Liver (tissue), 9 donors: ENCODE results near the gene PRKCH. TPM values are rescaled to one million over a fixed set of nuclear protein-coding genes. Genes with fewer than 3 reads are reported as not detected.

Experiments
- DNase-seq: peaks from one replicate; pipeline ENCODE4 v3.0.0-alpha.2; 2017; ENCODE audit warnings: low spot score
- H3K27ac ChIP-seq, 2 donors: one replicate each; pipeline ENCODE4 v1.7.0; 2013; ENCODE audit warnings: inconsistent platforms in 2 of 2, low read length in 2 of 2, control low read depth in 1 of 2, low read depth in 1 of 2, mild to moderate bottlenecking in 1 of 2
- H3K27me3 ChIP-seq, 4 donors: one replicate each; pipeline versions ENCODE4 v1.6.1 to v1.7.0; 2013; ENCODE audit warnings: low read length in 3 of 4, inconsistent platforms in 1 of 4, mild to moderate bottlenecking in 1 of 4, moderate library complexity in 1 of 4; ENCODE audit not compliant: control insufficient read depth in 4 of 4, insufficient read depth in 4 of 4
- H3K36me3 ChIP-seq, 4 donors: one replicate each; pipeline versions ENCODE4 v1.6.1 to v1.7.0; 2013; ENCODE audit warnings: low read length in 3 of 4, mild to moderate bottlenecking in 3 of 4, low read depth in 1 of 4, moderate library complexity in 1 of 4; ENCODE audit not compliant: control insufficient read depth in 4 of 4, insufficient read depth in 3 of 4
- H3K4me1 ChIP-seq, 4 donors: one replicate each; pipeline versions ENCODE4 v1.6.1 to v1.7.0; 2013; ENCODE audit warnings: low read length in 3 of 4, mild to moderate bottlenecking in 3 of 4, moderate library complexity in 1 of 4; ENCODE audit not compliant: control insufficient read depth in 4 of 4, insufficient read depth in 4 of 4
- H3K4me3 ChIP-seq, 3 donors: one replicate each; pipeline versions ENCODE4 v1.6.1 to v1.7.0; 2013; ENCODE audit warnings: low read length in 3 of 3, control low read depth in 1 of 3, low read depth in 1 of 3, mild to moderate bottlenecking in 1 of 3
- H3K9ac ChIP-seq, 2 donors: one replicate each; pipeline ENCODE4 v1.7.0; 2013; ENCODE audit warnings: low read length in 2 of 2, mild to moderate bottlenecking in 2 of 2, moderate library complexity in 2 of 2, control low read depth in 1 of 2, low read depth in 1 of 2
- H3K9me3 ChIP-seq, 4 donors: one replicate each; pipeline versions ENCODE4 v1.6.1 to v1.7.0; 2013; ENCODE audit warnings: low read length in 3 of 4; ENCODE audit not compliant: control insufficient read depth in 4 of 4
- EGR1 ChIP-seq, 2 donors: IDR thresholded peaks; 2 replicates each; pipeline ENCODE4 v1.6.1; 2016 to 2018; ENCODE audit warnings: antibody characterized with exemption in 2 of 2, low read depth in 2 of 2
- FOXA1 ChIP-seq: IDR thresholded peaks from 2 replicates; pipeline ENCODE4 v1.6.1; 2016; ENCODE audit warnings: antibody characterized with exemption
- FOXA2 ChIP-seq: IDR thresholded peaks from 2 replicates; pipeline ENCODE4 v1.6.1; 2016; ENCODE audit warnings: antibody characterized with exemption
- GABPA ChIP-seq, 2 donors: IDR thresholded peaks in 1 of 2; conservative IDR thresholded peaks in 1 of 2; 2 replicates each; pipeline ENCODE4 v1.6.1; 2016; ENCODE audit warnings: antibody characterized with exemption in 2 of 2, mild to moderate bottlenecking in 1 of 2, moderate library complexity in 1 of 2
- HNF4A ChIP-seq, 2 donors: conservative IDR thresholded peaks; 2 replicates each; pipeline ENCODE4 v1.6.1; 2016; ENCODE audit warnings: antibody characterized with exemption in 2 of 2, mild to moderate bottlenecking in 2 of 2
- JUND ChIP-seq, 2 donors: IDR thresholded peaks; 2 replicates each; pipeline ENCODE4 v1.6.1; 2016; ENCODE audit warnings: antibody characterized with exemption in 2 of 2
- MAX ChIP-seq: IDR thresholded peaks from 2 replicates; pipeline ENCODE4 v1.6.1; 2016; ENCODE audit warnings: antibody characterized with exemption
- NR2F2 ChIP-seq: IDR thresholded peaks from 2 replicates; pipeline ENCODE4 v1.6.1; 2016; ENCODE audit warnings: antibody characterized with exemption
- RAD21 ChIP-seq, 2 donors: IDR thresholded peaks; 2 replicates each; pipeline ENCODE4 v1.6.1; 2016; ENCODE audit warnings: antibody characterized with exemption in 2 of 2, mild to moderate bottlenecking in 2 of 2
- REST ChIP-seq: IDR thresholded peaks from 2 replicates; pipeline ENCODE4 v1.6.1; 2016; ENCODE audit warnings: antibody characterized with exemption, mild to moderate bottlenecking
- RXRA ChIP-seq, 2 donors: IDR thresholded peaks; 2 replicates each; pipeline ENCODE4 v1.6.1; 2017 to 2018; ENCODE audit warnings: antibody characterized with exemption in 2 of 2, mild to moderate bottlenecking in 1 of 2
- SP1 ChIP-seq: IDR thresholded peaks from 2 replicates; pipeline ENCODE4 v1.6.1; 2018; ENCODE audit warnings: antibody characterized with exemption, mild to moderate bottlenecking
- TAF1 ChIP-seq: conservative IDR thresholded peaks from 2 replicates; pipeline ENCODE4 v1.6.1; 2016; ENCODE audit warnings: antibody characterized with exemption, mild to moderate bottlenecking
- YY1 ChIP-seq: IDR thresholded peaks from 2 replicates; pipeline ENCODE4 v1.6.1; 2016; ENCODE audit warnings: antibody characterized with exemption, mild to moderate bottlenecking
- WGBS: extraction: QIAGEN DNeasy Blood & Tissue Kit; methylation state at CpG from one replicate; pipeline ENCODE4 v1.1.7; 2013; 5-methylcytosine and 5-hydroxymethylcytosine counted together
- polyA plus RNA-seq, 2 donors: library from polyadenylated mRNA; stranded (reverse) in 1 of 2; unstranded in 1 of 2; fragments of 200-250 nt in 1 of 2; fragments of >200 nt in 1 of 2; fragmentation: Nextera tagmentation in 1 of 2; extraction: Ambion mirVana in 1 of 2; gene quantifications; one replicate each; pipeline versions ENCODE4 v1.2.1 to v1.2.3, GENCODE V29; 2013 to 2015
- total RNA-seq, 2 donors: library from RNA; depleted of rRNA; stranded (reverse); fragments of >200 nt; gene quantifications; one replicate each; pipeline ENCODE4 v1.2.3, GENCODE V29; 2014
- donor health status: healthy.
- donor health status: healthy.
- donor health status: healthy.
- donor health status: healthy.
- donor health status: healthy.

The PRKCH gene
- total and polyA plus RNA-seq, 4 donors = 3.9 to 13.7 (median 7.0) TPM

GRCh38 chr14:61524936-61525292 lies 203.5 kb downstream of the PRKCH start (continued):
- TF ChIP-seq FOXA1 (no peak), EGR1 (IDR thresholded peaks at IDR 0.05; ENCODE audit: low read depth in 2 of 2) (no peak), NR2F2 (no peak), RXRA (IDR thresholded peaks at IDR 0.05) (no peak)

DNA sequence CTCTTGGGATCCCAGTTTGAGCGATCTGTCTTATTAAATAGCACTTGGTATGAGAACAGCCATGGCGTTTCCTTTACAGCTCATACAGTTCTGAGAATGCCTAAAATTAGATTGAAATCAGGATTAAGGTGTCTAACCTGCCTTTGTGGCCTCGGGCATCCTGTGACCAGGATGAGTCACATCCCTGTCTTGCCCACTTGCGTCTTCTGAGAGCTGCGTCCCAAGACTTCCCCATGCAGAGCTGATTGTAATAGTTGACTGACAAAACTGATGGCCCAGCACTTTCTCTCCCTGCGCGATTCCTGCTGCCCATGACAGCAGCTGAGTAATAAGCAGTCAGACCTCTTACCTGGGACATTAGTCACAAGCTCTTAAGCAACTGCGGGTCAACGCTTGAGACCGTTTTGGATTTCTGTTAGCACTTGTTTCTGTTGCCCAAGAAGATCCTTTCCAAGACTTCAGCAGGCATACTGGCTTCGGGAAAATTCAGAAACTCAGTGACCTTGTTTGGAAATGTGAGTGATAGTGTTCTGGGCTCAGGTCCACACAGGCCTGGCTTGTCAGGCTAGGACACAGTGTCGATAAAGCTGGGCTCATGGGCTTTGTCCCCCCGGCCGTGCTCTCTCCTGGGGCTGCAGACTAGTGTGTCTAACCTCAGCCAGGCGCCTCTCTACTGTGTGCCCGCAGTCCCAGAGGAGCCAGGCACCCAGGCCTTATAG lies 204.1 kb downstream of the PRKCH start:
- H3K9ac ChIP-seq = peak overlapping the region in 1 of 2 donors; percentile 5
- peak overlapping the region; percentile 53 to 82 for H3K27ac ChIP-seq
- DNase-seq = no peak
- TF ChIP-seq SP1 (peak; percentile 26), RAD21 (IDR thresholded peaks at IDR 0.05) (peak in 1 of 2 donors; percentile 26), REST (peak; percentile 33), JUND (IDR thresholded peaks at IDR 0.05) (peak in 1 of 2 donors; percentile 33), HNF4A (conservative IDR thresholded peaks at IDR 0.05) (peak in 1 of 2 donors; percentile 30), FOXA2 (no peak), RXRA (IDR thresholded peaks at IDR 0.05) (peak; percentile 58 to 64), FOXA1 (no peak)
- no peaks in the 10 kb centered on the region for H3K36me3 ChIP-seq
- 54% methylated on average over 16 of the region's 16 CpGs for WGBS
- no peaks in the 10 kb centered on the region for H3K27me3 ChIP-seq
- no peaks in the 10 kb centered on the region for H3K9me3 ChIP-seq
- H3K4me1 ChIP-seq = peaks cover 14 to 37% (median 25%) of the 10 kb centered on the region in 4 donors
- H3K4me3 ChIP-seq = no peak overlapping the region

DNA sequence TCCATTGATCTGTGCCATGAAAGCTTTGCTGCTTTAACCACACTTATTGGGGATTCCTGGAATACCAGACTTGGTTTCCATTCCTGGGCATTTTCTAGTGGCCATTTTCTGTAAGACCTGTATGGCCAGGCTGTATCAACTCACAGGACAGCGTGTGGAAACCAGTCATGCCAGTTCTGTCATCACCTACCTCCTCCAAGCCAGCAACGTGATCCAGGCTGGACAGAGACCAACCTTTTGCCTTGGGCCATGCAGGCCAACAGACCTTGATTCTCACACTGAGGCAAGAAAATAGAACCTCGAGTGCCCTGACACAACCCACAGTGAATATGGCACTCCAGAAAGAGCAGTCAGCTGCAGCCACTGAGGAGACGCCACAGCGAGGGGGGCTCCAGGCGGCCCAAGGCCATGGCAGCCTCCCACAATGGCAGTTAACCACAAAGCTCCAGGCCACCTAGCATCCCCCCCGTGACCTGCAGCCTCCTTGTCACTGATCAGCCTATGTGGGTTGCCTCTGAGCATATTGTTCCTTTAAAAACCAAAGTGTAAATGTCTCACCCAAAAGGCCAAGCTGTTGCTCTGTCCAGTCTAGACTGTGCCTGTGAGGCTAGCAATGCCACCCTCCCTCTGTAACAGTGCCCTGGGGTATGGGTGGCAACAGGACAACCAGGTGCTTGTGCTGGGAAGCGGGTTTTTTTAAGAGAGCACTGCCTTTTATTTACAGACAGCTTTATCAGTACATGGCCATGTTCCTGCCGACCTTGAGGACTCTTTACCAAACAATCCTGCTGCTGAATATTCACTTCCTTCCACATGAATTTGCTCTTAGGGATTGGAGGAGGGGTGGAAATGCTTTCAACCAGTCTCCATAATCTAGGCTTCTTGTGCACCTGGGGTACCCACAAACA lies 205.3 kb downstream of the PRKCH start:
- TF ChIP-seq SP1 = peak; percentile 14
- peak in 1 of 2 donors; percentile 8 for TF ChIP-seq JUND (IDR thresholded peaks at IDR 0.05)
- no peak for TF ChIP-seq FOXA1
- peak in 1 of 2 donors; percentile 35 for TF ChIP-seq HNF4A (conservative IDR thresholded peaks at IDR 0.05)
- peak in 1 of 2 donors; percentile 31 for TF ChIP-seq RAD21 (IDR thresholded peaks at IDR 0.05)
- TF ChIP-seq TAF1 = no peak
- TF ChIP-seq EGR1 (IDR thresholded peaks at IDR 0.05; ENCODE audit: low read depth in 2 of 2) = no peak
- TF ChIP-seq REST = peak; percentile 13
- peak; percentile 36 for TF ChIP-seq MAX
- no peak for TF ChIP-seq GABPA (IDR thresholded peaks at IDR 0.05 in 1 of 2, conservative IDR thresholded peaks at IDR 0.05 in 1 of 2)
- TF ChIP-seq FOXA2 = no peak
- peak; percentile 36 to 59 for TF ChIP-seq RXRA (IDR thresholded peaks at IDR 0.05)
- TF ChIP-seq YY1 = peak; percentile 44
- WGBS = 52% methylated on average over 9 of the region's 9 CpGs
- no peak for DNase-seq
- no peaks in the 10 kb centered on the region for H3K9me3 ChIP-seq
- H3K4me1 ChIP-seq = peaks cover 14 to 37% (median 25%) of the 10 kb centered on the region in 4 donors
- H3K4me3 ChIP-seq = no peak overlapping the region
- no peaks in the 10 kb centered on the region for H3K27me3 ChIP-seq
- no peaks in the 10 kb centered on the region for H3K36me3 ChIP-seq
- H3K27ac ChIP-seq = peak overlapping the region; percentile 53 to 82
- no peak overlapping the region for H3K9ac ChIP-seq
